ENCODE data around the gene TWNK.

TWNK gene

DNA sequence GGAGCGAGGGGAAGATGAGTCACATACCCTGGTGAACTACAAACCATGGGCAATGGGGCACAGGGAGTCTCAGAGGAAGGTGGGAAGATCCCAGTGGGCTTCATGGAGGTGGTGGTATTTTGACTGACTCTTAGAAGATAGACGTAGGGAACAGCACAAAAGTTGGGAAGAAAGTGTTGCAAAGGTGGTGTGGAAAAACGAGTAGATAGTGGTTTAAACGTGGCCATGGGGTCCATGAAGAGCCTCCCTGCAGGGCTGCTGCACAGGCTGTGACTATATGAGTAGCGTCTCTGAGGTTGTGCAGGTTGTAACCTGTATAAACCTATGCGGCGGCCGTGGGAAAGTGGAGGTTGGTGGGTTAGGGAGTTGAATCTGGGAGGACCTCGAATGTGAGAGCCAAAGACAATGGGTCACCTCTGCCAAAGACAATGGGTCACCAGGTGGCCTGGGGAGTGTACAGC, 26.1 kb downstream of the TWNK start:
- DNase-seq, result no peak

- DNase-seq, result peak; percentile 53 to 54
Observed at GRCh38 chr10:101014230-101014884, 27.0 kb downstream of the TWNK start.

- peak in 1 of 2 donors; percentile 52 for DNase-seq
Observed at GRCh38 chr10:101014966-101015581, 27.7 kb downstream of the TWNK start.

GRCh38 chr10:101015582-101015973, 28.2 kb downstream of the TWNK start:
- no peak for DNase-seq

DNA sequence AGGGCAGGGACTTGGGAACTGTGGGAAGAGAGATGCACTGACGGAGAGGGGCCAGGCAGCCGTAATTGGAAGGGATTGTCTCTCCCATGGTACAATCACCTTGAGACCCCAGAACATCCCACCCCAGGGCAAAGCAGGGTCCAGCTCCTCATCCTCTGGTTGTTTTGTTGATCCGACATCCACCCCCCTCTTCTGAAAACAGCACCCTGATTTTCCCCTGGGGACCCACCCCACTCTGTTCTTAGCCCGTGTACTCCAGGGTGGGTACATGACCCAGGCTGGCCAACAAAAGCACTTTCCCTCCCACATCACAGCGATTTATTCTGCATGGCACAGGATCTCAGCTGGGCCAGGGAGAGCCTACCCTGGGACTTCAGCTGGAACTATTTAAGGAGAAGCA, 29.5 kb downstream of the TWNK start:
- DNase-seq, result no peak

DNA sequence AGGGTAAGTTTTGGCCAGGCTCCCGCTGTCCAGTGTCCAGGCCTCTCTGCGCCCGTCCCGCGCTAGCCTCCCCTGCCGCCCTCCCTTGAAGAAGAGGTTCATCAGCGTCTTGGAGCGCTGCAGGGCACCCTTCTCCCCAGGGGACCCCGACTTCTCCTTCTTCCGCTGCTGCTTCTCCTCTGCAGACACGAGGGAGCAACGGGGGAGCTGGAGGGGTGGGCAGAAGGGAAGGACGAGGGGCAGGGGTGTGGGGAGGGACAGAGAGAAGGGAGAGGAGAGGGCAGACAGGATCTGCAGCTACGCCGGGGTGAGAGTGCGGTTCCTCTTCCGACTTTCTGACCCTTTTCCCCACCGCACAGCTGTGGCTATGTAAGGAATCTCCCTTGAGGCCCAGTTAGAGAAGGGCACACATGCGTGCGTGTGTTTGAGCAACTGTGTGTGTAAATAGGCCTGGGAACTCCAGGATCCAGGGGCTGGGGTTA, 30.8 kb downstream of the TWNK start:
- no peak for DNase-seq

GRCh38 chr10:101018600-101019439, 31.5 kb downstream of the TWNK start:
- peak; percentile 55 to 60 for DNase-seq

GRCh38 chr10:101019440-101019703, 32.0 kb downstream of the TWNK start:
- DNase-seq, result no peak

GRCh38 chr10:101020427-101021075, 33.2 kb downstream of the TWNK start:
- DNase-seq, result no peak

DNA sequence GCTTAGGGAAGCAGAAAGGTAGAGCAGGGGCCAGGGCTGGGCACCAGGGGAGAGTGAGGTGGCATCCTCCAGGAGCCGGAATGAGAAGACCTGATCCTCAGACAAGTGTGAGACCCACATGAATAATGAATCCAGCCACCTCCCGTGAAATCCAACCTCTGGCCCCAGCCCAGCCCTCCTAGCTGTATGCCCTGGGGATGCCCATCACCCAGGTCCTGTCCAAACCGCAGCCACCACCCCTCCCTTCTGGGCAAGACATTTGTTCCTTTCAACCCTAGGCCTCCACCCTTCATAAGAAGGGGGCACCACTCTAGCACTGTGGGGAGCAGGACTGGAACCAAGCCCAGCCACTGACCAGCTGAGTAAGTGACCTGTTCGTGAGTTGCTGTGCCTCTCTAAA, 33.9 kb downstream of the TWNK start:
- DNase-seq, result no peak

- DNase-seq, result no peak
Observed at GRCh38 chr10:101021692-101022251, 34.4 kb downstream of the TWNK start.

DNA sequence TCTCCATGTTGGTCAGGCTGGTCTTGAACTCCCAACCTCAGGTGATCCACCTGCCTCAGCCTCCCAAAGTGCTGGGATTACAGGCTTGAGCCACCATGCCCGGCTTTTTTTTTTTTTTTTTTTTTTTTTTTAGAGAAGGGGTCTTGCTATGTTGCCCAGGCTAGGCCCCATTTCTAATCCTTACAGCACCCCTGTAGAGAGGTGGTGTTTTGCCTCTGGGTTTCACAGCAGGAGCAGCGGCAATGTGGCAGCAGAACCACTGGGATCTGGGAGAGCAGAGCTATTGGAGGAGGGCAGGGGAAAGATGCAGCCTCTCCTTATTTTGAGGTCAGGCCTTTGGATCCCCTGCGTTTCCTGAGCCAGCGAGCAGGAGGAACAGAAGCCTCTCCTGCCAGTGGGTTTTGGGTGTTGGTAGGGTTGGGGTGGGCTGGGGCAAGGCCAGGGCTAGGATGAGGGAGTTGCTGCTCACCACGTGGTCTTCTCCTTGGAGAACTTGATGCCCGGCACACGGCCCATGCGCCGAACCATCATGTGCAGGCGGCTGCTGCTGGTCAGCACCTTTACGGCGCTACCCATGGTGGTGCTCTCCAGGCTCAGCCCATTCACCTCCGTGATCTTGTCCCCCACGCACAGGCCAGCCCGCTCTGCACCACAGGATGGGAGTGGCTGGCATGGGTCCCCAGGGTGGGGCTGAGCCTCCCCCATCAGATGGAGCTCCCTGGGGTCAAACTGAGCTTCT, 35.8 kb downstream of the TWNK start:
- no peak for DNase-seq

DNA sequence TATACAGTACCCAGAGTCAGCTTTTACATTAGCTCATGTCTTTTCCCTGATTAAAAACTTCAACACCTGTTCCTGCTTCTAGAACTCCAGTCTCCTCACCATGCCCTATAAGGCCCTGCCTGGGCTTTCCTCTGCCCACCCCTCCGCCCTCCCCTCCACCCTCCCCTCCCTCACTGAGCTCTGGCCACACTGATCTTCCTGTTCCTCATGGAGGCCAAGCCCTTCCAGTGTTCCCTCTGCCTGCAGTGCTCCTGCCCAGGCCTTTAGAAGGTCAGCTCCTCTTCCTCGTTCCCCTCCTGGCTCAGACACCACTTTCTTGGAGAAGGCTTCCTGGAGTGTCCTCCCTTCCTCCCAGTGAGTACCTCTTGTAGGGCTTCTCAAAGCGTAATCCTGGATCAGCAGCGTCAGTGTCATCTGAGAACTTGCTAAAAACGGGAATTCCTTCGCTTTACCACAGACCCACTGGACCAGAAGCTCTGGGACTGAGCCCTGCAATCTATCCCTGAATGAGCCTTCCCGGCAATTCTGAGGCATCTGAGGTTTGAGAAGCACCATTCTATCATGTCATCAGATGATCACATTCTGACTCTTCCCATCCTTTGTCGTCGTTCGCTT, 39.9 kb downstream of the TWNK start:
- DNase-seq, result no peak

GRCh38 chr10:101028446-101029337, 41.3 kb downstream of the TWNK start:
- DNase-seq, result peak in 1 of 2 donors; percentile 26

- no peak for DNase-seq
Observed at GRCh38 chr10:101029520-101030295, 42.4 kb downstream of the TWNK start.

GRCh38 chr10:101030496-101031127, 43.3 kb downstream of the TWNK start:
- no peak for DNase-seq

DNA sequence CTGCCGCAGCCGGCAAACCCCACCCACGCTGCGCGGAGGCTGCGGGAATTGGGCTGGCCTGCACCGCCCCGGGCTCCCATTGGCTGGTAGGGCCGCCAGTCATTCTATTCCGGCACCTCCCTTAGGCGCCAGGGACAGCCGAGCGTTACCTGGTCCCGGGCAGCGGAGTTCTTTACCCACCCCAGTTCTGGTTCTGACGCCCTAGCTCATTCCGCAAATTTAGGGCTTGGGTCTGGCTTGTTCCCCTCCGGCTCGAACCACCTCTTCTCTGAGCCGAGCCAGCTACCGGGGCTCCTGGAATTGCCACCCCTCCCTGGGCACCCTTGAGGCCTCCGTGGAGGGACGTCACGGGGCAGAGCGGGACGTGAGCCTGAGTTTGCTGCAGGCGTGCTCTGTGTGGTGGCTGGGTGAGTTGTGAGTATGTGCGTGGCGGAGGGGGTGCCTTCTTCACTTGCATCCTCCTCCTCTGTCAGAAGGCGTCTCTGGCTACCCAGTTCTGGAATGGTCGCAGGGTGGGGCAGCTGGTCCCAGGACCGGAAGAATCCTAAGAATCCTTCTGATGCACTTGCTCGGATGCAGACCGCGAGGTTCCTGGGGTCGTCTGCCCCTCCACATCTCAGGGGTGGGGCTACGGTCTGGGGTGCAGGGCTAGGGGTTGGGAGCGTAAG, 43.9 kb downstream of the TWNK start, which contains the start of the genes PDZD7 and SFXN3:
Gene PDZD7, minus strand, starts transcription at position 2 of the 668 bp plus-strand sequence. CDS start 910 bp downstream, outside the sequence.
Gene SFXN3, plus strand, starts transcription at position 107 of the 668 bp plus-strand sequence. CDS start 3,461 bp downstream, outside the sequence.
- peak; percentile 68 to 84 for DNase-seq

Measured in bone marrow (tissue), 2 donors.